ENCODE results near the gene KRTAP10-3. TPM values are rescaled to one million over a fixed set of nuclear protein-coding genes. Genes with fewer than 3 reads are reported as not detected.

Gene KRTAP10-3
- polyA plus RNA-seq, 2 of the 4 experiments (the other 2 are of a cell fraction) = not detected

DNA sequence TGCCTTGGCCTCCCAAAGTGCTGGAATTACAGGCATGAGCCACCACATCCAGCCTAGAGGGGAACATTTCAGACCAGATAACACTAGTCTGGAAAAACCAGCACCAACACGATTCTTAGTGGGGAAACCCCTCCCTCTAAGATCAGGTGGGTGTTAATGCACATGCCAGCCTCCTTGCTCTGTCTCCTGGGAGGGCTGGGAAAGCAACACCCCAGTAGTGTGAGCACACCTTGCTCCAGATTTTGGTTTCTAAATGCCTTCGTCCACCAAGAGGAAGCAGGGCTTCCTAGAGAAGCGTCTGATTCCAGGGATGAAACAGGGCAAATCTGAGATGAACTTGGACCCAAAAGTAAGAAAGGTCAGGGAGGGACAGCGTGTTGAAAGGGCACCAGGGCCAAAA, 12.7 kb upstream of the KRTAP10-3 start:
- Histone ChIP-seq H3K4me3 (no peak overlapping the region), H3K27ac (no peak overlapping the region), H3K4me1 (no peaks in the 10 kb centered on the region), H3K4me2 (no peak overlapping the region), H3K9me3 (peaks cover 7% of the 10 kb centered on the region)
- TF ChIP-seq KDM1A (IDR thresholded peaks at IDR 0.05; ENCODE audit: low read depth) (no peak), JUN (IDR thresholded peaks at IDR 0.05) (no peak), HOXA7 (CRISPR knock-in tag; IDR thresholded peaks at IDR 0.05) (no peak), TFCP2L1 (CRISPR knock-in tag; IDR thresholded peaks at IDR 0.05) (no peak), ESRRA (IDR thresholded peaks at IDR 0.05; ENCODE audit: borderline replicate concordance, low read length) (no peak), TP53 (CRISPR knock-in tag; IDR thresholded peaks at IDR 0.05) (no peak), ZFP36 (IDR thresholded peaks at IDR 0.05; ENCODE audit: borderline replicate concordance, partially characterized antibody) (no peak), RFX5 (IDR thresholded peaks at IDR 0.05) (no peak), RARB (CRISPR knock-in tag; IDR thresholded peaks at IDR 0.05) (no peak), BHLHE40 (IDR thresholded peaks at IDR 0.05; ENCODE audit: low read depth, low read length) (no peak)
- no peak for FAIRE-seq
- CTCF ChIA-PET = no interaction called here
- no peak for ATAC-seq
- DNase-seq (ENCODE audit: low read depth in 1 of 2, low spot score in 1 of 2) = peak in 1 of 2 experiments; percentile 12
- 15% methylated on average over 4 of the region's 4 CpGs for WGBS (ENCODE audit: missing lambda C conversion rate)
- POLR2A ChIA-PET = no interaction called here

DNA sequence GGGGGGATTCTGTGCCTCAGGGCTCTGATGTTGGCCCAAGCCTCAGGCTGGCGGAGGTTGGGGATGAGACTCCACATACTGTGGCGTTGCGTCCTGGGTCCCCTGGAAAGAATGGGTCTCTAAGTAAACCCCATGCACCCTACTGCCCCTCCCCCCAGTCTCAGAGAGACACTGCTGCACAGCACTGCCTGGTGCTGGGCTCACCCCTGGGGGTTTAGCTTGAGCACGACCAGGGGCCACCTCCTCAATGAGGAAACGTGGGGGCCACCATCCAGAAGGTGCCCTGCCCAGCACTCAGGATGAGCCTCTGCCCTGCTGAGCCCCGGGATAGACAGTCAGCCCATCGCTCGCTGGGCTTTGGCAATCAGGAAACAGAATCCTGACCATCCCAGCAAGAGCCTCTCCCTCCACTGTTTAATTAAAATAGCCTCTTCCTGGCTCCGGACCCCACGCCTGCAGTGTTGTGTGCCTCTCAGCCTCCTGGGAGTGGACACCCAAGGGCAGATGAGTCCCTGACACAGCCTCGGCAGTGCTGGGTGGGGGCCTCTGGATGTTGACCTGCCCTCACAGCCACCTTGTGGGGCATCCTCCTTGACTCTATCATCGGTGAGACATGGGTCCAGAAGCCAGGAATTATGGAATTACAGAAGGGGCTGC, 11.4 kb upstream of the KRTAP10-3 start:
- ChIA-PET POLR2A (no interaction called here), CTCF (interaction anchor here (0.9 kb wide), 1 partner anchor 10 kb away, joined by 3 read pairs; the partner anchor contains the start of gene KRTAP10-5)
- ATAC-seq (no peak), FAIRE-seq (no peak), DNase-seq (ENCODE audit: low read depth in 1 of 2, low spot score in 1 of 2) (no peak)
- Histone ChIP-seq H3K4me2 (no peak overlapping the region), H3K4me3 (no peak overlapping the region), H3K27ac (no peak overlapping the region), H3K9me3 (peaks cover 7% of the 10 kb centered on the region), H3K4me1 (no peaks in the 10 kb centered on the region)
- WGBS (ENCODE audit: missing lambda C conversion rate) = 30% methylated on average over 6 of the region's 12 CpGs
- TF ChIP-seq FOSB (CRISPR knock-in tag; IDR thresholded peaks at IDR 0.05) = no peak
- TF ChIP-seq SMC3 (IDR thresholded peaks at IDR 0.05) = no peak
- TF ChIP-seq, protein P1, sequence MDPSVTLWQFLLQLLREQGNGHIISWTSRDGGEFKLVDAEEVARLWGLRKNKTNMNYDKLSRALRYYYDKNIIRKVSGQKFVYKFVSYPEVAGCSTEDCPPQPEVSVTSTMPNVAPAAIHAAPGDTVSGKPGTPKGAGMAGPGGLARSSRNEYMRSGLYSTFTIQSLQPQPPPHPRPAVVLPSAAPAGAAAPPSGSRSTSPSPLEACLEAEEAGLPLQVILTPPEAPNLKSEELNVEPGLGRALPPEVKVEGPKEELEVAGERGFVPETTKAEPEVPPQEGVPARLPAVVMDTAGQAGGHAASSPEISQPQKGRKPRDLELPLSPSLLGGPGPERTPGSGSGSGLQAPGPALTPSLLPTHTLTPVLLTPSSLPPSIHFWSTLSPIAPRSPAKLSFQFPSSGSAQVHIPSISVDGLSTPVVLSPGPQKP (IDR thresholded peaks at IDR 0.05; ENCODE audit: low read depth, low read length) = no peak
- TF ChIP-seq HDAC2 (IDR thresholded peaks at IDR 0.05) = no peak
- TF ChIP-seq JUN (IDR thresholded peaks at IDR 0.05) = no peak
- TF ChIP-seq RCOR1 (IDR thresholded peaks at IDR 0.05; ENCODE audit: low read depth, low read length) = no peak
- no peak for TF ChIP-seq ZFP36 (IDR thresholded peaks at IDR 0.05; ENCODE audit: borderline replicate concordance, partially characterized antibody)
- TF ChIP-seq FOXS1 (CRISPR knock-in tag; IDR thresholded peaks at IDR 0.05) = no peak
- no peak for TF ChIP-seq EHMT2 (IDR thresholded peaks at IDR 0.05; ENCODE audit: low read depth)
- TF ChIP-seq, protein P2, sequence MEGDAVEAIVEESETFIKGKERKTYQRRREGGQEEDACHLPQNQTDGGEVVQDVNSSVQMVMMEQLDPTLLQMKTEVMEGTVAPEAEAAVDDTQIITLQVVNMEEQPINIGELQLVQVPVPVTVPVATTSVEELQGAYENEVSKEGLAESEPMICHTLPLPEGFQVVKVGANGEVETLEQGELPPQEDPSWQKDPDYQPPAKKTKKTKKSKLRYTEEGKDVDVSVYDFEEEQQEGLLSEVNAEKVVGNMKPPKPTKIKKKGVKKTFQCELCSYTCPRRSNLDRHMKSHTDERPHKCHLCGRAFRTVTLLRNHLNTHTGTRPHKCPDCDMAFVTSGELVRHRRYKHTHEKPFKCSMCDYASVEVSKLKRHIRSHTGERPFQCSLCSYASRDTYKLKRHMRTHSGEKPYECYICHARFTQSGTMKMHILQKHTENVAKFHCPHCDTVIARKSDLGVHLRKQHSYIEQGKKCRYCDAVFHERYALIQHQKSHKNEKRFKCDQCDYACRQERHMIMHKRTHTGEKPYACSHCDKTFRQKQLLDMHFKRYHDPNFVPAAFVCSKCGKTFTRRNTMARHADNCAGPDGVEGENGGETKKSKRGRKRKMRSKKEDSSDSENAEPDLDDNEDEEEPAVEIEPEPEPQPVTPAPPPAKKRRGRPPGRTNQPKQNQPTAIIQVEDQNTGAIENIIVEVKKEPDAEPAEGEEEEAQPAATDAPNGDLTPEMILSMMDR (IDR thresholded peaks at IDR 0.05) = no peak
- TF ChIP-seq, protein P3, sequence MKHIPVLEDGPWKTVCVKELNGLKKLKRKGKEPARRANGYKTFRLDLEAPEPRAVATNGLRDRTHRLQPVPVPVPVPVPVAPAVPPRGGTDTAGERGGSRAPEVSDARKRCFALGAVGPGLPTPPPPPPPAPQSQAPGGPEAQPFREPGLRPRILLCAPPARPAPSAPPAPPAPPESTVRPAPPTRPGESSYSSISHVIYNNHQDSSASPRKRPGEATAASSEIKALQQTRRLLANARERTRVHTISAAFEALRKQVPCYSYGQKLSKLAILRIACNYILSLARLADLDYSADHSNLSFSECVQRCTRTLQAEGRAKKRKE (CRISPR knock-in tag; IDR thresholded peaks at IDR 0.05; ENCODE audit: low read depth) = no peak
- no peak for TF ChIP-seq EHF (CRISPR knock-in tag; IDR thresholded peaks at IDR 0.05)
- TF ChIP-seq CHD2 (IDR thresholded peaks at IDR 0.05; ENCODE audit: low read length, partially characterized antibody) = no peak

Data from A549 (cell line).